Activated CD8-positive, alpha-beta memory T cell treated with anti-CD3 and anti-CD28 coated beads, Interleukin-2, amount 50 U/mL, for 4 hours (primary cell): ENCODE results near the gene TBC1D9.

ENCODE experiments used
- DNase-seq: peaks from one replicate; pipeline ENCODE4 v3.0.0-alpha.2; 2020

Gene TBC1D9

DNA sequence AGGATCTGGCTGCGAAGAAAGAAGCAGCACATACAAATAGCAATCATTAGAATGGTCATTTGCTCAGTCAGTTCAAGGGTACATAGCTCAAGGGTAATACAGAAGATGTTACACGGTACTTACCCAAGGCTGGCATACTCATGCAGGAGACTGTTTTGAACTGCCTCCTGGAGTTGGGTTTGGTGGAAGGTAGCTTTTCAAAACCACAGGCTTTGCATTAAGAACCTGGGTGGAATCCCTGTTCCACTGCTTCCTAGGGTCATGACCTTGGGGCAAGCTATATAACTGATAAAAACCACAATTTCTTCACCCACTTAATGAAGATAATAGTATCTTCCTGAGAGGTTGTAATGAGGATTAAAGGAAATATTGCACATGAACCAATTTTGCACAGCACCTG lies 36.5 kb downstream of the TBC1D9 start:
- no peak for DNase-seq

DNA sequence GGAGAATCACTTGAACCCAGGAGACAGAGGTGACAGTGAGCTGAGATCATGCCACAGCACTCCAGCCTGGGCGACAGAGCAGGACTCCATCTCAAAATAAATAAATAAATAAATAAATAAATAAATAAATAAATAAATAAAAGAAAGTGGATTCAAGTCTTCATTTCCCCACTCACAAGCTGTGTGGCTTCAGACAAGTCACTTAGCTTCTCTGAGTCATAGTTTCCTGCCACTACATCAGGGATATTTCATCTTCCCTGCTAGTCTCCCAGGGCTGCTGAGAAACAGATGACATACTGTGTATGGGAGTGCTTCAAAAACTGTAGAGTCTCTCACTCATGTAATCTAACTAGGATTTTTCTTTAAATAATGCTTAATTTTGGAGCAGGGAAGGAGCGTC lies 37.2 kb downstream of the TBC1D9 start:
- no peak for DNase-seq

- no peak for DNase-seq
Measured at GRCh38 chr4:140718241-140718952, 37.8 kb downstream of the TBC1D9 start.

- no peak for DNase-seq
Measured at GRCh38 chr4:140717313-140717712, 38.9 kb downstream of the TBC1D9 start.

- DNase-seq, result no peak
Measured at GRCh38 chr4:140715119-140715518, 41.1 kb downstream of the TBC1D9 start.

GRCh38 chr4:140711910-140712309 lies 44.3 kb downstream of the TBC1D9 start:
- no peak for DNase-seq

GRCh38 chr4:140710908-140711622 lies 45.1 kb downstream of the TBC1D9 start:
- no peak for DNase-seq

- DNase-seq, result no peak
Measured at GRCh38 chr4:140707325-140707724, 48.9 kb downstream of the TBC1D9 start.

DNA sequence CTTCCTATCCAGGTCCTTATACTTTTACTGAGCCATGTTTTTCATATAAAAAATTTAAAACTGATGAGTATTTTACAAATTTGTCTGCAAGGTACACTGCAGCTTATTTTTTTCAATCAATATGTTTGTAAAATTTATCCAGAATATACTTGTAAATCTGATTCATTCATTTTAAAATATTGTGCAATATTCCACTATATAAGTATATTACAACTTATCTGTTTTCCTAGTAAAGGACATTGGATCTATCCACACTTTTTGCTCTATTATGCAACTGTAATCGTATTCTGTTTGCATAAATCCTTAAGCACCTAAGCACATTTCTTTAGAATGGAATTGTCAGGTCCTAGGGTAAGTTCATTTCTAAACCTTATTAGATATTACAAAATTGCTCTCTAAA lies 49.5 kb downstream of the TBC1D9 start:
- no peak for DNase-seq

DNA sequence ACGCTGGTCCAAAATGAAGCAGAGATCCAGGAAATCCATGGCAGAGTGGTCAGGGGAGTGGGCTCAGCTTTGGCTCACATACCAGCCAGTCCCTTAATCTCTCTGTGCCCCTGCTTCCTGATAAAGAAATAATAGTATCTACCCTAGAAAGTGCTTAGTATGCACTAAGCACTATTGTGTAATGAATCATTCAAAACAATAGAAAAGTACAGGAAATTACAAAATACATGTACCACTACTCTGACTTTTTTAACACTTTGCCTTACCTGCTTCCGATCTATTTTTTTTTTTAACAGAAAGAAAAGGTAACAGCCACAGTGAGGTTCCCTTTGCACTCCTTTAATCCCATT lies 49.9 kb downstream of the TBC1D9 start:
- no peak for DNase-seq

- no peak for DNase-seq
Measured at GRCh38 chr4:140705625-140706275, 50.4 kb downstream of the TBC1D9 start.

GRCh38 chr4:140704964-140705363 lies 51.2 kb downstream of the TBC1D9 start:
- DNase-seq, result no peak

DNA sequence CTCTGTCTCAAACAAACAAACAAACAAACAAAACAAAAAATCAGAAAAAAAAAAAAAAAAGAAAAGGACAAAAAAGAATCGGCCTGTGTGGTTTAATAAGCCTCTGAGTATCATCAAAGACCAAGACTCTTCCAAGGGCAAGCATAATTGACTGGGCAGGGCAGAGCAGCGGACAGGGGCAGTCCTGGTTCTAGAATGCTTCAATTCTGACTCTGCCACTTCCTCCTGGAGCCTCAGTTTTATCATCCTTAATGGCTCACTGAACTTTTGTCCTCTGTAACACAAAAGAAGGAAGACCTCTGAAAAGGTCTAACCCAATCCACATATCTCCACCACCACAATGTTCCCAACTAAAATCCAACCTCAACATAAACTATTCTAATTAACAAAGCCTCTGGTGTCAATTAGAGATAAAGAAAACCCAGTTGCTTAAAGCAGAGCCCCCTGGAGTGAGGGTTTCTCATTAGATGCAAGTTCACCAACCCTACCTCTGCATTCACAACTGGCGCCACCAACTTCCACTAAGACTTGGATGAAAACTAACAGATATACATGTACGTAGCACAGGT lies 51.7 kb downstream of the TBC1D9 start:
- no peak for DNase-seq

DNA sequence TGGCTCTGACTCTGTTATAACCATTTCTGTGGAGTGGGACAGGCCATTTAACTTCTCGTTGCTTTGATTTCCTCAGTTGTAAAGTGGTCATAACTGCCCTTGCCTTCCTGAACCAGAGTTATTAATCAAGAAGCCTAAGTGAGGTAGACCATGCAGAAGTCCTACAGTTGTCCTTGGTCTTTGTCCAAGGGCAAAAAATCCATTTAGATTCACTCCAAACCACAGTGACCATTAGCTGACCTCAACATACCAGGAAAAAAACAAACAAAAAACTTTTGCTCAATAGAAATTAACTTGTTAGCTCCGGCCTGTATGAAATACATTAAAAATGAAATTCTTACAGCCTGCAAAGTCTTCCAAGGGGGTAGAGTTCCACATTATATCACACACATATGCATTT lies 52.7 kb downstream of the TBC1D9 start:
- DNase-seq, result no peak

GRCh38 chr4:140702096-140702757 lies 54.0 kb downstream of the TBC1D9 start:
- no peak for DNase-seq

DNA sequence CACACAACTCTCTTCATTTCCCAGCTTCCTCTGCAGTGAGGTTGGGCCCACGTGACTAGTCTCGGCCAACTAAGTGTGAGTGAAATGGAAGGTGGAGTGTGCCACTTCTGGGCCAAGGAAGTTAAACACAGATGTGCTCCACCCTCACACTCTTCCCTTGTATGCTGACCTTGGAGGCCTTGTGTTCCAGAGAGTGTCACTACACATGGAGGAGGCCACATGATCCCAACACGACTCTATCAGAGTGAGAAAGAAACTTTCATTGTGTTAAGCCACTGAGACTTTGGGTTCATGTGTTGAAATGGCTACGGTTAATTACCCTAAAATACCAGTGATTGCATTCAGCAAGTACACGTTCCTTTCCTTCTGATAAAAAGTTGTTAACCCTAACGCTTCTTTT lies 55.1 kb downstream of the TBC1D9 start:
- DNase-seq, result no peak

- no peak for DNase-seq
Measured at GRCh38 chr4:140697709-140698560, 58.2 kb downstream of the TBC1D9 start.

DNA sequence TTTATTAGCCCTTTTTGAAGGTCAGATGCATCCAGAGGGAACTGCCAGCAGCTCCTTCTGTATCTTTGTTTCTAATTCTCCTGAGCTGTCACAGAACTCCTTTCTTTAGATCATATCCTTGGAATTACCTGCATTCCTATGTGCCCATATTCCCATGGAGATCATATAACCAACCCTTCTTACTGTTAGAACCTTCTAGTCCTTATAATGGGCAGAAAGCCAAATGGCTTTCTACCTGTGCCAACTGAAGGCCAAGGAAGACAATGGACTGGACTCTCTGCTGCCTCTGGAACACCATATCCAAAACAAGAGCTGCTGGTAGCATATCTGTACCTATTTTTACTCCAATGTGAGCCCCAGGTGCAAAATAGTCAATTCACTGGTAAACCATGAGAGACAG lies 60.7 kb downstream of the TBC1D9 start:
- DNase-seq, result no peak

DNA sequence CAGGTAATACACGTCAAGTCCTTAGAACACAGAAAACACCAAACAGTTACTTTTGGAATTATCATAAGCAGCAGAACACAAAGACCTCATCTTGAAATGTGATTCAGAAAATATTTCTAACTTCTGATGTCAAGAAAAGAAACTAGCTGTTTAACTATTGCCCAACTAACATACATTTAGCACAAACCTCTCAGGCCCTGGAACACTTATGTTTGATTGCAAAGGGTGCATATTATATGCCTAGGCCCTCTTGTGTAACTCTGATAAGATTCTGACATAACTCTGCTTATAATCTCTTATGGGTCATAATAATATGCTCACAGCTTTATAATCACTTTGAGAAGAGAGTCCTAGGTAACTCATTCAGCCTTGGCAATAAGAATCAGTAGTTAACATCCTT lies 62.6 kb downstream of the TBC1D9 start:
- DNase-seq, result no peak

GRCh38 chr4:140691369-140691768 lies 64.8 kb downstream of the TBC1D9 start:
- no peak for DNase-seq

- no peak for DNase-seq
Measured at GRCh38 chr4:140690093-140690492, 66.1 kb downstream of the TBC1D9 start.

DNA sequence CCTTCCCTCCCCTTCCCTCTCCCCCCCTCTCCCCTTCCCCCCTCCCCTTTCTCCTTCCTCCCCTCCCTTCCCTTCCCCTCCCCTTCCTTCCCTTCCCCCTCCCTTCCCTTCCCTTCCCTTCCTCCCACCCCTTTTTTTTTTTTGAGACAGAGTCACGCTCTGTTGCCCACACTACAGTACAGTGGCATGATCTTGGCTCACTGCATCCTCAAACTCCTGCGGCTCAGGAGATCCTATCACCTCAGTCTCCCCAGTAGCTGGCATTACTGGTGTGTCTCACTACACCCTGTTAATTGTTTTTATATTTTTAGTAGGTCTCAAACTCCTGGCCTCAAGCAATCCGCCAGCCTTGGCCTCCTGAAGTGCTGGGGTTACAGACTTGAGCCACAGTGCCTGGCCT lies 66.6 kb downstream of the TBC1D9 start:
- no peak for DNase-seq
